GM23248 (cell line): ENCODE data around the gene PPP1R15B. TPM values are rescaled to one million over a fixed set of nuclear protein-coding genes. Genes with fewer than 3 reads are reported as not detected.

Experiments
- DNase-seq: peaks from one replicate; pipeline ENCODE4 v3.0.0-alpha.2; 2015
- H2AFZ ChIP-seq: fragments of 200-600 bp; sonication (generic); 2 replicates; pipeline ENCODE4 v1.6.1; 2016; ENCODE audit warnings: antibody characterized with exemption
- H3F3A ChIP-seq: fragments of 200-600 bp; sonication (generic); 2 replicates; pipeline ENCODE4 v1.6.1; 2016; ENCODE audit warnings: mild to moderate bottlenecking, antibody characterized with exemption, mixed run types; ENCODE audit not compliant: insufficient read depth
- H3K27ac ChIP-seq: fragments of 200-600 bp; sonication (generic); 2 replicates; pipeline ENCODE4 v1.5.1; 2016; ENCODE audit warnings: mild to moderate bottlenecking
- H3K27me3 ChIP-seq: fragments of 200-600 bp; sonication (generic); replicated peaks from 2 replicates; pipeline ENCODE4 v1.6.1; 2016; ENCODE audit warnings: mild to moderate bottlenecking; ENCODE audit not compliant: insufficient read depth
- H3K36me3 ChIP-seq: fragments of 200-600 bp; sonication (generic); 2 replicates; pipeline ENCODE4 v1.6.1; 2016; ENCODE audit warnings: low read depth, mild to moderate bottlenecking
- H3K4me1 ChIP-seq: fragments of 200-600 bp; sonication (generic); 2 replicates; pipeline ENCODE4 v1.6.1; 2016; ENCODE audit warnings: mild to moderate bottlenecking; ENCODE audit not compliant: insufficient read depth
- H3K4me2 ChIP-seq: fragments of 200-600 bp; sonication (generic); one replicate; pipeline ENCODE4 v1.6.1; 2016; ENCODE audit warnings: mild to moderate bottlenecking; ENCODE audit not compliant: unreplicated experiment
- H3K4me3 ChIP-seq: fragments of 200-600 bp; sonication (generic); 2 replicates; pipeline ENCODE4 v1.5.1; 2016; ENCODE audit warnings: mild to moderate bottlenecking
- H3K79me2 ChIP-seq: fragments of 200-600 bp; sonication (generic); 2 replicates; pipeline ENCODE4 v1.6.1; 2016; ENCODE audit warnings: mild to moderate bottlenecking; ENCODE audit not compliant: insufficient read depth
- H3K9ac ChIP-seq: fragments of 200-600 bp; sonication (generic); 2 replicates; pipeline ENCODE4 v1.6.1; 2016; ENCODE audit warnings: mild to moderate bottlenecking
- H3K9me2 ChIP-seq: fragments of 200-600 bp; sonication (generic); 2 replicates; pipeline ENCODE4 v1.6.1; 2016; ENCODE audit warnings: mixed run types, mild to moderate bottlenecking, moderate library complexity; ENCODE audit not compliant: insufficient read depth
- H3K9me3 ChIP-seq: fragments of 200-600 bp; sonication (generic); one replicate; pipeline ENCODE4 v1.6.1; 2017; ENCODE audit warnings: low read depth
- H4K20me1 ChIP-seq: fragments of 200-600 bp; sonication (generic); 2 replicates; pipeline ENCODE4 v1.6.0; 2016; ENCODE audit not compliant: insufficient read depth
- EZH2 ChIP-seq: fragments of 200-600 bp; sonication (generic); IDR thresholded peaks from 2 replicates; pipeline ENCODE4 v1.6.1; 2018; ENCODE audit warnings: antibody characterized with exemption, mild to moderate bottlenecking; ENCODE audit not compliant: insufficient read depth, poor library complexity, severe bottlenecking
- EZH2phosphoT487 ChIP-seq: fragments of 200-600 bp; sonication (generic); IDR thresholded peaks from 2 replicates; pipeline ENCODE4 v1.6.1; 2018; ENCODE audit warnings: antibody characterized with exemption, moderate library complexity, mild to moderate bottlenecking, low read depth; ENCODE audit not compliant: insufficient read depth
- WGBS, 2 experiments: methylation state at CpG; one replicate each; pipeline ENCODE4 v1.1.6; 2015 to 2017; ENCODE audit warnings: low lambda C conversion rate in 2 of 2, low coverage in 1 of 2; ENCODE audit errors: missing lambda C conversion rate in 2 of 2; 5-methylcytosine and 5-hydroxymethylcytosine counted together
- in situ Hi-C: fragments of 300-500 bp; cut with MboI; formaldehyde crosslinking; loops from 2 replicates; pipeline ENCODE4 v1.15.0; 2020
- polyA plus RNA-seq: library from polyadenylated mRNA; unstranded; fragments of >200 nt; fragmentation: Nextera tagmentation; extraction: Ambion mirVana; gene quantifications from 2 replicates; pipeline ENCODE4 v1.2.1, GENCODE V29; 2016
- total RNA-seq: library from RNA; depleted of rRNA; stranded (reverse); fragments of >200 nt; shearing (Covaris generic); gene quantifications from 2 replicates; pipeline ENCODE4 v1.2.3, GENCODE V29; 2014

PPP1R15B gene
- total and polyA plus RNA-seq, 2 experiments from 2014 or later, result 14.5 to 28.4 TPM

- Histone ChIP-seq H3K4me3 (no peak overlapping the region), H3K9me3 (no peaks in the 10 kb centered on the region), H3K79me2 (no peaks in the 10 kb centered on the region), H4K20me1 (no peaks in the 10 kb centered on the region), H3K27ac (no peak overlapping the region), H3K27me3 (no peaks in the 10 kb centered on the region), H3K36me3 (no peaks in the 10 kb centered on the region), H3F3A (peaks cover 17% of the 10 kb centered on the region), H2AFZ (no peak overlapping the region), H3K9me2 (no peaks in the 10 kb centered on the region), H3K9ac (no peak overlapping the region), H3K4me2 (no peak overlapping the region), H3K4me1 (peaks cover 18% of the 10 kb centered on the region)
- WGBS, 2 experiments, result 88 to 90% methylated on average over 13 of the region's 13 CpGs
- DNase-seq, result no peak
- in situ Hi-C loops, result loop anchor here (10.0 kb wide), 1 partner anchor 62 kb away; no protein-coding TSS in a partner anchor
- TF ChIP-seq EZH2 (no peak), EZH2phosphoT487 (no peak)
Observed at GRCh38 chr1:204442376-204443259, 31.0 kb upstream of the PPP1R15B start.

GRCh38 chr1:204441558-204441957 lies 29.9 kb upstream of the PPP1R15B start:
- Histone ChIP-seq H3K79me2 (no peaks in the 10 kb centered on the region), H3K27ac (no peak overlapping the region), H3K9me3 (no peaks in the 10 kb centered on the region), H3K4me2 (no peak overlapping the region), H3K9me2 (no peaks in the 10 kb centered on the region), H3K27me3 (no peaks in the 10 kb centered on the region), H3K4me1 (peaks cover 19% of the 10 kb centered on the region), H3K36me3 (no peaks in the 10 kb centered on the region), H3K9ac (no peak overlapping the region), H4K20me1 (no peaks in the 10 kb centered on the region), H2AFZ (no peak overlapping the region), H3F3A (peaks cover 18% of the 10 kb centered on the region), H3K4me3 (no peak overlapping the region)
- in situ Hi-C loops, result loop anchor here (10.0 kb wide), 1 partner anchor 63 kb away; no protein-coding TSS in a partner anchor
- DNase-seq, result no peak
- TF ChIP-seq EZH2phosphoT487 (no peak), EZH2 (no peak)
- 86 to 88% methylated on average over 6 of the region's 6 CpGs for WGBS, 2 experiments

GRCh38 chr1:204439621-204440375 lies 28.2 kb upstream of the PPP1R15B start:
- H3K27ac ChIP-seq, result no peak overlapping the region
- no peaks in the 10 kb centered on the region for H3K79me2 ChIP-seq
- H3K36me3 ChIP-seq, result no peaks in the 10 kb centered on the region
- in situ Hi-C loops, result loop anchor here (10.0 kb wide), 1 partner anchor 65 kb away; no protein-coding TSS in a partner anchor
- no peak overlapping the region for H3K4me3 ChIP-seq
- H3K9me2 ChIP-seq, result no peaks in the 10 kb centered on the region
- H3K4me1 ChIP-seq, result peaks cover 35% of the 10 kb centered on the region
- H4K20me1 ChIP-seq, result no peaks in the 10 kb centered on the region
- H3K9ac ChIP-seq, result no peak overlapping the region
- H3K4me2 ChIP-seq, result no peak overlapping the region
- TF ChIP-seq EZH2 (no peak), EZH2phosphoT487 (no peak)
- no peak overlapping the region for H2AFZ ChIP-seq
- no peaks in the 10 kb centered on the region for H3K27me3 ChIP-seq
- WGBS, 2 experiments, result 63 to 66% methylated on average over 13 of the region's 13 CpGs
- H3K9me3 ChIP-seq, result no peaks in the 10 kb centered on the region
- H3F3A ChIP-seq, result peaks cover 34% of the 10 kb centered on the region
- DNase-seq, result no peak

GRCh38 chr1:204438628-204439027 lies 27.0 kb upstream of the PPP1R15B start:
- Histone ChIP-seq H3K9me2 (no peaks in the 10 kb centered on the region), H3K4me2 (peak overlapping the region; percentile 68), H3K27ac (peak overlapping the region; percentile 65), H3K36me3 (no peaks in the 10 kb centered on the region), H2AFZ (no peak overlapping the region), H4K20me1 (no peaks in the 10 kb centered on the region), H3K27me3 (no peaks in the 10 kb centered on the region), H3K9ac (peak overlapping the region; percentile 42), H3F3A (peaks cover 35% of the 10 kb centered on the region), H3K9me3 (no peaks in the 10 kb centered on the region), H3K4me3 (peak overlapping the region; percentile 37; the same call in 1 of the 2 replicates), H3K4me1 (peaks cover 37% of the 10 kb centered on the region), H3K79me2 (no peaks in the 10 kb centered on the region)
- in situ Hi-C loops, result no loop called here
- peak; percentile 100 for DNase-seq
- no peak for TF ChIP-seq EZH2phosphoT487
- no peak for TF ChIP-seq EZH2
- WGBS, 2 experiments, result 1 to 2% methylated on average over 7 of the region's 7 CpGs
